Smooth muscle cell (in vitro differentiated cells): ENCODE measurements around the gene ZPR1. TPM values are rescaled to one million over a fixed set of nuclear protein-coding genes. Genes with fewer than 3 reads are reported as not detected.

Experiments used
- DNase-seq: peaks from one replicate; lab custom pipeline; 2025; ENCODE audit not compliant: unreplicated experiment; lab: John Stamatoyannopoulos, UW
- H2AFZ ChIP-seq: fragments of 200-600 bp; sonication (generic); 2 replicates; pipeline ENCODE4 v1.6.0; 2016; ENCODE audit warnings: antibody characterized with exemption, low read depth, mild to moderate bottlenecking
- H3F3A ChIP-seq: fragments of 200-600 bp; sonication (generic); 2 replicates; pipeline ENCODE4 v1.6.0; 2017; ENCODE audit warnings: antibody characterized with exemption, low read depth
- H3K27ac ChIP-seq: fragments of 200-600 bp; sonication (generic); 2 replicates; pipeline ENCODE4 v1.5.1; 2016; ENCODE audit warnings: low read depth, mild to moderate bottlenecking
- H3K27me3 ChIP-seq: fragments of 200-600 bp; sonication (generic); 2 replicates; pipeline ENCODE4 v1.6.1; 2016; ENCODE audit warnings: low read depth, mild to moderate bottlenecking
- H3K36me3 ChIP-seq: fragments of 200-600 bp; sonication (generic); 2 replicates; pipeline ENCODE4 v1.5.1; 2016; ENCODE audit warnings: low read depth
- H3K4me1 ChIP-seq: fragments of 200-600 bp; sonication (generic); 2 replicates; pipeline ENCODE4 v1.5.1; 2016; ENCODE audit warnings: low read depth
- H3K4me2 ChIP-seq: fragments of 200-600 bp; sonication (generic); 2 replicates; pipeline ENCODE4 v1.6.0; 2016; ENCODE audit warnings: mild to moderate bottlenecking
- H3K4me3 ChIP-seq: fragments of 200-600 bp; sonication (generic); 2 replicates; pipeline ENCODE4 v1.5.1; 2016; ENCODE audit warnings: mild to moderate bottlenecking
- H3K79me2 ChIP-seq: fragments of 200-600 bp; sonication (generic); 2 replicates; pipeline ENCODE4 v1.6.0; 2016; ENCODE audit warnings: low read depth, mild to moderate bottlenecking
- H3K9ac ChIP-seq: fragments of 200-600 bp; sonication (generic); 2 replicates; pipeline ENCODE4 v1.6.0; 2016; ENCODE audit warnings: low read depth
- H3K9me3 ChIP-seq: fragments of 200-600 bp; sonication (generic); replicated peaks from 2 replicates; pipeline ENCODE4 v1.5.1; 2016; ENCODE audit warnings: low read depth
- H4K20me1 ChIP-seq: fragments of 200-600 bp; sonication (generic); 2 replicates; pipeline ENCODE4 v1.6.0; 2016; ENCODE audit warnings: low read depth
- CTCF ChIP-seq: fragments of 200-600 bp; sonication (generic); IDR thresholded peaks from 2 replicates; pipeline ENCODE4 v1.5.1; 2017; ENCODE audit warnings: borderline replicate concordance, mild to moderate bottlenecking, antibody characterized with exemption; ENCODE audit not compliant: insufficient read depth, poor library complexity, severe bottlenecking
- WGBS: methylation state at CpG from one replicate; pipeline ENCODE4 v1.1.7; 2016; ENCODE audit warnings: low lambda C conversion rate; 5-methylcytosine and 5-hydroxymethylcytosine counted together
- polyA plus RNA-seq: library from polyadenylated mRNA; unstranded; fragments of >200 nt; fragmentation: Nextera tagmentation; extraction: Ambion mirVana; gene quantifications from 2 replicates; pipeline ENCODE4 v1.2.1, GENCODE V29; 2016
- total RNA-seq: library from RNA; depleted of rRNA; stranded (reverse); fragments of >200 nt; gene quantifications from 2 replicates; pipeline ENCODE4 v1.2.3, GENCODE V29; 2014

The ZPR1 gene
- total and polyA plus RNA-seq, 2 experiments from 2014 or later, result 26.2 to 34.2 TPM

GRCh38 chr11:116730601-116731000 is 57.2 kb downstream of the ZPR1 start:
- peaks cover 21% of the 10 kb centered on the region for H3K4me1 ChIP-seq
- no peak overlapping the region for H3K27ac ChIP-seq
- no peak overlapping the region for H3K9ac ChIP-seq
- H3K4me3 ChIP-seq, result no peak overlapping the region
- no peak for DNase-seq
- H3K79me2 ChIP-seq, result no peaks in the 10 kb centered on the region
- no peaks in the 10 kb centered on the region for H3F3A ChIP-seq
- H3K9me3 ChIP-seq, result no peaks in the 10 kb centered on the region
- H2AFZ ChIP-seq, result no peak overlapping the region
- H3K27me3 ChIP-seq, result peaks cover 42% of the 10 kb centered on the region
- no peak overlapping the region for H3K4me2 ChIP-seq
- H3K36me3 ChIP-seq, result no peaks in the 10 kb centered on the region
- no peaks in the 10 kb centered on the region for H4K20me1 ChIP-seq
- TF ChIP-seq CTCF, result no peak
- WGBS, result 90% methylated on average over 6 of the region's 6 CpGs

- Histone ChIP-seq H3K27me3 (peaks cover 44% of the 10 kb centered on the region), H3K4me3 (no peak overlapping the region), H4K20me1 (no peaks in the 10 kb centered on the region), H3F3A (no peaks in the 10 kb centered on the region), H3K27ac (no peak overlapping the region), H3K4me1 (peaks cover 21% of the 10 kb centered on the region), H3K9me3 (no peaks in the 10 kb centered on the region), H3K79me2 (no peaks in the 10 kb centered on the region), H3K36me3 (no peaks in the 10 kb centered on the region), H3K4me2 (no peak overlapping the region), H3K9ac (no peak overlapping the region), H2AFZ (no peak overlapping the region)
- no peak for TF ChIP-seq CTCF
- DNase-seq, result no peak
- WGBS, result 93% methylated on average over 10 of the region's 10 CpGs
These were observed 57.6 kb downstream of the ZPR1 start for GRCh38 chr11:116730241-116730561.

- no peaks in the 10 kb centered on the region for H3K9me3 ChIP-seq
- H4K20me1 ChIP-seq, result no peaks in the 10 kb centered on the region
- peaks cover 48% of the 10 kb centered on the region for H3K27me3 ChIP-seq
- no peak for TF ChIP-seq CTCF
- no peaks in the 10 kb centered on the region for H3F3A ChIP-seq
- no peak overlapping the region for H2AFZ ChIP-seq
- H3K36me3 ChIP-seq, result no peaks in the 10 kb centered on the region
- no peak overlapping the region for H3K4me2 ChIP-seq
- H3K79me2 ChIP-seq, result no peaks in the 10 kb centered on the region
- peaks cover 21% of the 10 kb centered on the region for H3K4me1 ChIP-seq
- 93% methylated on average over 8 of the region's 8 CpGs for WGBS
- no peak overlapping the region for H3K4me3 ChIP-seq
- no peak overlapping the region for H3K27ac ChIP-seq
- no peak for DNase-seq
- no peak overlapping the region for H3K9ac ChIP-seq
These were observed 58.2 kb downstream of the ZPR1 start for GRCh38 chr11:116729501-116730240.

GRCh38 chr11:116727990-116728389 is 59.8 kb downstream of the ZPR1 start:
- Histone ChIP-seq H3F3A (no peaks in the 10 kb centered on the region), H3K4me2 (no peak overlapping the region), H3K36me3 (no peaks in the 10 kb centered on the region), H3K27me3 (peaks cover 48% of the 10 kb centered on the region), H3K4me3 (no peak overlapping the region), H3K4me1 (peaks cover 18% of the 10 kb centered on the region), H3K9ac (no peak overlapping the region), H2AFZ (no peak overlapping the region), H3K27ac (no peak overlapping the region), H4K20me1 (no peaks in the 10 kb centered on the region), H3K9me3 (no peaks in the 10 kb centered on the region), H3K79me2 (no peaks in the 10 kb centered on the region)
- TF ChIP-seq CTCF, result no peak
- WGBS, result 80% methylated on average over 6 of the region's 6 CpGs
- DNase-seq, result no peak
